ENCODE results near the gene G3BP2.

DNA sequence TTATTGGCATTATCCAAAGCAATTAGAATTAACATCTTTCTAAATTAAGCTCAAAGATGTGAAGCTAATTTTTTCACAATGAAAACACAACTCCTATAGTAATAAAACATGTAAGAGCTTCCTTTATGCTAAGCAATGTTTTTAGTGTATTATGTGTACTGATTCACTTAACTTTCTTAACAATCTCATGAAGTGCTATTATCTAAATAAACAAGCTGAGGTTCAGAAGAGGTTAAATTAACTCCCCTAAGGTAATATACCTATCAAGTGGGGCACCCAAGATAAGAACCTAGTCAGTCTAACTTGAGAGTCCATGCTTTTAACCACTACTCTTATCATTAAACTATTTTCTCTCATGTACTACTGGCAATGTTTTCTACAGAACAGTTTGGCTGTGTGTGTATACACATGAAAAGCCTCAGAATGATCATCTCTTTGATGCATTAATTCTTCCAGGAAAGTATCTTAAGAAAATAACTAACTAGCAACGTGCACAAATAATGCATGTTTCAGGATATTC, 13.6 kb downstream of the G3BP2 start:
- TF ChIP-seq, protein P1, sequence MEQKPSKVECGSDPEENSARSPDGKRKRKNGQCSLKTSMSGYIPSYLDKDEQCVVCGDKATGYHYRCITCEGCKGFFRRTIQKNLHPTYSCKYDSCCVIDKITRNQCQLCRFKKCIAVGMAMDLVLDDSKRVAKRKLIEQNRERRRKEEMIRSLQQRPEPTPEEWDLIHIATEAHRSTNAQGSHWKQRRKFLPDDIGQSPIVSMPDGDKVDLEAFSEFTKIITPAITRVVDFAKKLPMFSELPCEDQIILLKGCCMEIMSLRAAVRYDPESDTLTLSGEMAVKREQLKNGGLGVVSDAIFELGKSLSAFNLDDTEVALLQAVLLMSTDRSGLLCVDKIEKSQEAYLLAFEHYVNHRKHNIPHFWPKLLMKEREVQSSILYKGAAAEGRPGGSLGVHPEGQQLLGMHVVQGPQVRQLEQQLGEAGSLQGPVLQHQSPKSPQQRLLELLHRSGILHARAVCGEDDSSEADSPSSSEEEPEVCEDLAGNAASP (IDR thresholded peaks at IDR 0.05) = no peak
- TF ChIP-seq SP1 (CRISPR knock-in tag; IDR thresholded peaks at IDR 0.05) (no peak), ZFP36 (IDR thresholded peaks at IDR 0.05; ENCODE audit: low read depth, low read length, partially characterized antibody) (no peak), NR3C1 (CRISPR knock-in tag; IDR thresholded peaks at IDR 0.05) (no peak), JUN (IDR thresholded peaks at IDR 0.05; ENCODE audit: borderline replicate concordance, low read depth, low read length) (no peak), JUN (CRISPR knock-in tag; IDR thresholded peaks at IDR 0.05; ENCODE audit: borderline replicate concordance) (no peak), POLR2AphosphoS5 (IDR thresholded peaks at IDR 0.05; ENCODE audit: control insufficient read depth, insufficient read depth, low read depth, low read length) (no peak), ZNF23 (CRISPR knock-in tag; IDR thresholded peaks at IDR 0.05) (no peak)
- TF ChIP-seq, protein P2, sequence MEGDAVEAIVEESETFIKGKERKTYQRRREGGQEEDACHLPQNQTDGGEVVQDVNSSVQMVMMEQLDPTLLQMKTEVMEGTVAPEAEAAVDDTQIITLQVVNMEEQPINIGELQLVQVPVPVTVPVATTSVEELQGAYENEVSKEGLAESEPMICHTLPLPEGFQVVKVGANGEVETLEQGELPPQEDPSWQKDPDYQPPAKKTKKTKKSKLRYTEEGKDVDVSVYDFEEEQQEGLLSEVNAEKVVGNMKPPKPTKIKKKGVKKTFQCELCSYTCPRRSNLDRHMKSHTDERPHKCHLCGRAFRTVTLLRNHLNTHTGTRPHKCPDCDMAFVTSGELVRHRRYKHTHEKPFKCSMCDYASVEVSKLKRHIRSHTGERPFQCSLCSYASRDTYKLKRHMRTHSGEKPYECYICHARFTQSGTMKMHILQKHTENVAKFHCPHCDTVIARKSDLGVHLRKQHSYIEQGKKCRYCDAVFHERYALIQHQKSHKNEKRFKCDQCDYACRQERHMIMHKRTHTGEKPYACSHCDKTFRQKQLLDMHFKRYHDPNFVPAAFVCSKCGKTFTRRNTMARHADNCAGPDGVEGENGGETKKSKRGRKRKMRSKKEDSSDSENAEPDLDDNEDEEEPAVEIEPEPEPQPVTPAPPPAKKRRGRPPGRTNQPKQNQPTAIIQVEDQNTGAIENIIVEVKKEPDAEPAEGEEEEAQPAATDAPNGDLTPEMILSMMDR (IDR thresholded peaks at IDR 0.05 in 2 of 3, conservative IDR thresholded peaks at IDR 0.05 in 1 of 3; ENCODE audit: insufficient read depth in 2 of 3, low read depth in 1 of 3, low read length in 3 of 3) = no peak

All from K562 (cell line).